ENCODE measurements around the gene ADD1. TPM values are rescaled to one million over a fixed set of nuclear protein-coding genes. Genes with fewer than 3 reads are reported as not detected.
A peak's percentile ranks its signal among the peaks of the same experiment; 100 is the strongest.

ADD1 gene
- total RNA-seq, 1 donor from 2014 or later, result 240 TPM

GRCh38 chr4:2931512-2932301 lies 88.1 kb downstream of the ADD1 start:
- Mint-ChIP-seq H3K27ac (ENCODE audit: unreplicated experiment) (peak overlapping the region; percentile 57), H3K36me3 (ENCODE audit: low read depth) (peaks cover 14% of the 10 kb centered on the region), H3K4me1 (ENCODE audit: low read depth) (peaks cover 30% of the 10 kb centered on the region), H3K4me3 (ENCODE audit: unreplicated experiment) (no peak overlapping the region), H3K27me3 (ENCODE audit: low read depth) (no peaks in the 10 kb centered on the region), H3K9me3 (ENCODE audit: low read depth) (no peaks in the 10 kb centered on the region)
- DNase-seq (ENCODE audit: low spot score), result peak; percentile 94
- TF ChIP-seq, protein P1, sequence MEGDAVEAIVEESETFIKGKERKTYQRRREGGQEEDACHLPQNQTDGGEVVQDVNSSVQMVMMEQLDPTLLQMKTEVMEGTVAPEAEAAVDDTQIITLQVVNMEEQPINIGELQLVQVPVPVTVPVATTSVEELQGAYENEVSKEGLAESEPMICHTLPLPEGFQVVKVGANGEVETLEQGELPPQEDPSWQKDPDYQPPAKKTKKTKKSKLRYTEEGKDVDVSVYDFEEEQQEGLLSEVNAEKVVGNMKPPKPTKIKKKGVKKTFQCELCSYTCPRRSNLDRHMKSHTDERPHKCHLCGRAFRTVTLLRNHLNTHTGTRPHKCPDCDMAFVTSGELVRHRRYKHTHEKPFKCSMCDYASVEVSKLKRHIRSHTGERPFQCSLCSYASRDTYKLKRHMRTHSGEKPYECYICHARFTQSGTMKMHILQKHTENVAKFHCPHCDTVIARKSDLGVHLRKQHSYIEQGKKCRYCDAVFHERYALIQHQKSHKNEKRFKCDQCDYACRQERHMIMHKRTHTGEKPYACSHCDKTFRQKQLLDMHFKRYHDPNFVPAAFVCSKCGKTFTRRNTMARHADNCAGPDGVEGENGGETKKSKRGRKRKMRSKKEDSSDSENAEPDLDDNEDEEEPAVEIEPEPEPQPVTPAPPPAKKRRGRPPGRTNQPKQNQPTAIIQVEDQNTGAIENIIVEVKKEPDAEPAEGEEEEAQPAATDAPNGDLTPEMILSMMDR (IDR thresholded peaks at IDR 0.05), result no peak

GRCh38 chr4:2932321-2932950 lies 88.8 kb downstream of the ADD1 start:
- Mint-ChIP-seq H3K27me3 (ENCODE audit: low read depth) (no peaks in the 10 kb centered on the region), H3K4me3 (ENCODE audit: unreplicated experiment) (peak overlapping the region; percentile 75), H3K27ac (ENCODE audit: unreplicated experiment) (peak overlapping the region; percentile 27), H3K9me3 (ENCODE audit: low read depth) (no peaks in the 10 kb centered on the region), H3K36me3 (ENCODE audit: low read depth) (peaks cover 12% of the 10 kb centered on the region), H3K4me1 (ENCODE audit: low read depth) (peaks cover 38% of the 10 kb centered on the region)
- TF ChIP-seq, protein P1 (IDR thresholded peaks at IDR 0.05), result no peak
- peak; percentile 62 for DNase-seq (ENCODE audit: low spot score)

GRCh38 chr4:2932951-2933565 lies 89.4 kb downstream of the ADD1 start:
- H3K27me3 Mint-ChIP-seq (ENCODE audit: low read depth), result no peaks in the 10 kb centered on the region
- H3K4me3 Mint-ChIP-seq (ENCODE audit: unreplicated experiment), result peak overlapping the region; percentile 75
- TF ChIP-seq, protein P1 (IDR thresholded peaks at IDR 0.05), result no peak
- peak; percentile 78 for DNase-seq (ENCODE audit: low spot score)
- H3K9me3 Mint-ChIP-seq (ENCODE audit: low read depth), result no peaks in the 10 kb centered on the region
- H3K4me1 Mint-ChIP-seq (ENCODE audit: low read depth), result peaks cover 39% of the 10 kb centered on the region
- peak overlapping the region; percentile 83 for H3K27ac Mint-ChIP-seq (ENCODE audit: unreplicated experiment)
- peaks cover 8% of the 10 kb centered on the region for H3K36me3 Mint-ChIP-seq (ENCODE audit: low read depth)

GRCh38 chr4:2933566-2934076 lies 90.0 kb downstream of the ADD1 start:
- Mint-ChIP-seq H3K9me3 (ENCODE audit: low read depth) (no peaks in the 10 kb centered on the region), H3K27ac (ENCODE audit: unreplicated experiment) (peak overlapping the region; percentile 83)

More at GRCh38 chr4:2933566-2934076, 90.0 kb downstream of the ADD1 start:
- H3K36me3 Mint-ChIP-seq (ENCODE audit: low read depth), result peaks cover 6% of the 10 kb centered on the region
- peaks cover 39% of the 10 kb centered on the region for H3K4me1 Mint-ChIP-seq (ENCODE audit: low read depth)
- peak overlapping the region; percentile 75 for H3K4me3 Mint-ChIP-seq (ENCODE audit: unreplicated experiment)
- peak; percentile 87 for DNase-seq (ENCODE audit: low spot score)
- H3K27me3 Mint-ChIP-seq (ENCODE audit: low read depth), result no peaks in the 10 kb centered on the region
- TF ChIP-seq, protein P1 (IDR thresholded peaks at IDR 0.05), result no peak
